SIG-M5 treated with dmso at 0.1 percent for 504 hours (cell line): Measurements from ENCODE around the gene S1PR4.
"Not testable (repeated sequence)": the region's sequence is repeated elsewhere in the genome, so short reads cannot be mapped to it uniquely, and the experiment has no call there.

Source experiments
- DNase-seq: peaks from one replicate; lab custom pipeline; 2025; ENCODE audit not compliant: unreplicated experiment; lab: John Stamatoyannopoulos, UW

Gene S1PR4

GRCh38 chr19:3211191-3211590, 32.6 kb downstream of the S1PR4 start:
- DNase-seq: no peak

GRCh38 chr19:3213159-3213558, 34.6 kb downstream of the S1PR4 start:
- DNase-seq: no peak

GRCh38 chr19:3216874-3217273, 38.3 kb downstream of the S1PR4 start:
- no peak for DNase-seq

- no peak for DNase-seq
Observed at GRCh38 chr19:3220576-3220975, 42.0 kb downstream of the S1PR4 start.

- DNase-seq: not testable (repeated sequence)
Observed at GRCh38 chr19:3221576-3221975, 43.0 kb downstream of the S1PR4 start.

GRCh38 chr19:3222709-3223108, 44.1 kb downstream of the S1PR4 start:
- no peak for DNase-seq

- DNase-seq: no peak
Observed at GRCh38 chr19:3224346-3225168, 46.0 kb downstream of the S1PR4 start, which contains the start of gene CELF5. Gene CELF5, plus strand, starts transcription at chr19:3224661. Its CDS starts 79 bp downstream, at chr19:3224740.

- DNase-seq: no peak
Observed at GRCh38 chr19:3225169-3225485, 46.6 kb downstream of the S1PR4 start.

- no peak for DNase-seq
Observed at GRCh38 chr19:3225677-3226093, 47.1 kb downstream of the S1PR4 start.

- DNase-seq: no peak
Observed at GRCh38 chr19:3227054-3227626, 48.6 kb downstream of the S1PR4 start.

GRCh38 chr19:3229346-3229743, 50.8 kb downstream of the S1PR4 start:
- no peak for DNase-seq
